Measurements from ENCODE around the gene GXYLT1.

- no peak for TF ChIP-seq ZNF274 (IDR thresholded peaks at IDR 0.05; ENCODE audit: low read depth, low read length)
- no peak for TF ChIP-seq SRF (IDR thresholded peaks at IDR 0.05; ENCODE audit: low read depth)
- TF ChIP-seq TCF7L2 (IDR thresholded peaks at IDR 0.05; ENCODE audit: borderline replicate concordance, extremely low read depth, insufficient read depth, insufficient read length): no peak
- no peak for TF ChIP-seq POLR2AphosphoS5 (IDR thresholded peaks at IDR 0.05; ENCODE audit: low read depth, low read length)
- no peak for TF ChIP-seq MAX (IDR thresholded peaks at IDR 0.05)
Measured at GRCh38 chr12:42180990-42181596, 36.4 kb upstream of the GXYLT1 start.

Data from HCT116 (cell line).